SU-DHL-6 (cell line): ENCODE measurements around the gene CALN1.

Source experiments
- CTCF ChIP-seq: fragments of 200-600 bp; sonication (generic); IDR thresholded peaks from one replicate; pipeline ENCODE4 v1.5.1; 2017; ENCODE audit warnings: antibody characterized with exemption, mild to moderate bottlenecking, low read length, moderate library complexity; ENCODE audit not compliant: insufficient read depth, poor library complexity, severe bottlenecking
- EZH2phosphoT487 ChIP-seq: fragments of 200-600 bp; sonication (generic), shearing (Covaris generic); conservative IDR thresholded peaks from 2 replicates; pipeline ENCODE4 v1.6.1; 2018; ENCODE audit warnings: mild to moderate bottlenecking, antibody characterized with exemption, low read length, moderate library complexity, mixed read lengths

- no peak for TF ChIP-seq CTCF
- no peak for TF ChIP-seq EZH2phosphoT487
These were observed 672.5 kb downstream of the CALN1 start for GRCh38 chr7:71739520-71740173.
